IgD-negative memory B cell (primary cell): ENCODE measurements around the gene RAP1GDS1. TPM values are rescaled to one million over a fixed set of nuclear protein-coding genes. Genes with fewer than 3 reads are reported as not detected.
A peak's percentile ranks its signal among the peaks of the same experiment; 100 is the strongest.
"Not testable (repeated sequence)": the region's sequence is repeated elsewhere in the genome, so short reads cannot be mapped to it uniquely, and the experiment has no call there.

Experiments
- H3K27ac Mint-ChIP-seq, 3 donors: one replicate each; pipeline ENCODE4 v1.8.0; 2020 to 2022; ENCODE audit warnings: mild to moderate bottlenecking in 3 of 3, mixed read lengths in 3 of 3, moderate library complexity in 1 of 3
- H3K27me3 Mint-ChIP-seq: one replicate; pipeline ENCODE4 v1.8.0; 2021; ENCODE audit warnings: mixed read lengths
- H3K36me3 Mint-ChIP-seq: one replicate; pipeline ENCODE4 v1.8.0; 2020; ENCODE audit warnings: mild to moderate bottlenecking, mixed read lengths
- H3K4me1 Mint-ChIP-seq, 3 donors: one replicate each; pipeline ENCODE4 v1.8.0; 2020 to 2022; ENCODE audit warnings: mixed read lengths in 3 of 3, mild to moderate bottlenecking in 1 of 3
- H3K4me3 Mint-ChIP-seq, 4 donors: one replicate each; pipeline ENCODE4 v1.8.0; 2020 to 2022; ENCODE audit warnings: mild to moderate bottlenecking in 4 of 4, mixed read lengths in 4 of 4, moderate library complexity in 3 of 4
- H3K9me3 Mint-ChIP-seq, 3 donors: one replicate each; pipeline ENCODE4 v1.8.0; 2020 to 2021; ENCODE audit warnings: mixed read lengths in 3 of 3, mild to moderate bottlenecking in 1 of 3
- polyA plus RNA-seq: library from polyadenylated mRNA; unstranded; fragments of 300-500 nt; fragmentation: Illumina TruSeq; gene quantifications from one replicate; pipeline ENCODE4 v1.2.3, GENCODE V29; 2021

RAP1GDS1 gene
- polyA plus RNA-seq, 1 donor from 2014 or later = 37.9 TPM

- H3K4me3 Mint-ChIP-seq = peak overlapping the region; percentile 95 to 99 (median 98)
- H3K36me3 Mint-ChIP-seq = no peaks in the 10 kb centered on the region
- peaks cover 0 to 1% (median 0%) of the 10 kb centered on the region in 3 donors for H3K9me3 Mint-ChIP-seq
- no peaks in the 10 kb centered on the region for H3K27me3 Mint-ChIP-seq
- H3K4me1 Mint-ChIP-seq = peaks cover 23 to 51% (median 36%) of the 10 kb centered on the region in 3 donors
- H3K27ac Mint-ChIP-seq = peak overlapping the region; percentile 56 to 95 (median 94)
Measured at GRCh38 chr4:98262431-98262830, 1.2 kb downstream of the RAP1GDS1 start.

DNA sequence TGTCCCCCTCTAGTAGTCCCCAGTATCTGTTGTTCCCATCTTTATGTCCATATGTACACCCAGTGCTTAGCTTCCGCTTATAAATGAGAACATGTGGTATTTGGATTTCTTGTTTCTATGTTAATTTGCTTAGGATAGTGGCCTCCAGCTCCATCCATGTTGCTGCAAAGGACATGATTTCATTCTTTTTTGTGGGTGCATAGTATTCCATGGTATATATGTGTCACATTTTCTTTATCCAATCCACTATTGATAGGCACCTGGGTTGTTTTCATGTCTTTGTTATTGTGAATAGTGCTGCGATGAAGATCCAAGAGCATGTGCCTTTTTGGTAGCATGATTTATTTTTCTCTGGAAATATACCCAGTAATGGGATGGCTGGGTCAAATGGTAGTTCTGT lies 6.3 kb downstream of the RAP1GDS1 start:
- Mint-ChIP-seq H3K4me3 (peak overlapping the region in 1 of 4 donors; percentile 14), H3K9me3 (peaks cover 1 to 8% (median 3%) of the 10 kb centered on the region in 3 donors), H3K36me3 (peaks cover 3% of the 10 kb centered on the region), H3K27ac (no peak overlapping the region), H3K27me3 (no peaks in the 10 kb centered on the region), H3K4me1 (peaks cover 18 to 40% (median 36%) of the 10 kb centered on the region in 3 donors)

- Mint-ChIP-seq H3K27me3 (no peaks in the 10 kb centered on the region), H3K27ac (no peak overlapping the region), H3K4me3 (no peak overlapping the region), H3K4me1 (peaks cover 5 to 17% (median 5%) of the 10 kb centered on the region in 3 donors), H3K36me3 (peaks cover 6% of the 10 kb centered on the region), H3K9me3 (peaks cover 1 to 15% (median 7%) of the 10 kb centered on the region in 3 donors)
Measured at GRCh38 chr4:98275145-98275544, 14.0 kb downstream of the RAP1GDS1 start.

DNA sequence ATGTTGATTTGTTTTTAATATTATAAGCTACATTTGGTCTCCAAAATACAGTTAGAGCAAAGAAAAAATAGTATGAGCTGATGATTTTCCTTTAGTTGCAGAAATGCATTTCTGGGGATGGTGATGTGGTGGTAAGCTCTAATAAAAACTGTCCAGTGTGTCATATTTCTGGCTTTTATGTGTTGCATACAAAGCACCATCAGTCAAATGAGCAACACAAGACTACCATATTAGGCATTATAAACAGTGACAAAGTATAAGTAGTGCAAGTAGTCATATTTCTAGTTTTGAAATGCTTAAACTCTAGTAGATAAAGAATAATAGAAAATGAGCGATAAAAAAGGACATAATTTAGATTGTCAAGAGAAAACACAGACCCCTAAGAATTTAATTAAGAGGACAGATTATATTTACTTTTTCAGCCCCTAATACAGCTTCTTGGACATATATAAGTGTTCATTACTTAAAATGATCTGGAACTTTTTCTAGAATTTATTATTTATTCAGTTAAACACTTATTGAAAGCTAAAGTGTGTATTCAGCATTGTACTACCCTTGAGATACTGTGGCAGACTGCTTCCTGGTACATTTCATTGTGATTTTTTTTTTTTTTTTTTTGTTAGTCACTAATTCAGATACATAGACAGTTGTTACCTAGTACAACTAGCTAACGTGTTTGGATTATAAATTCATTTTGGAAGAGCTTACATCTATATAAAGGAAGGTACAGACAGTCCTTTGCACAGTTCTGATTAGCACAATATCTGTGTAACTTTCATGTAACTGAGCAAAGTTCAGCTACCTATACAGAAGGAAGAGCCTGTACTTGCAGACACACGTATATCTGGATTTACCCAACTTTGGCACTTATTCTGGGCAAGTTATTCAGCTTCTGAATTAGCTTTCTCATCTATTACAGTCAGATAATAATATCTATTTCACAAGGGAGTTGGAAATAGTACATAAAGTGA lies 22.3 kb downstream of the RAP1GDS1 start:
- peaks cover 17 to 31% (median 25%) of the 10 kb centered on the region in 3 donors for H3K4me1 Mint-ChIP-seq
- H3K9me3 Mint-ChIP-seq = peaks cover 0 to 2% (median 0%) of the 10 kb centered on the region in 3 donors
- H3K27ac Mint-ChIP-seq = no peak overlapping the region
- no peaks in the 10 kb centered on the region for H3K36me3 Mint-ChIP-seq
- H3K4me3 Mint-ChIP-seq = no peak overlapping the region
- H3K27me3 Mint-ChIP-seq = no peaks in the 10 kb centered on the region

- H3K27me3 Mint-ChIP-seq = no peaks in the 10 kb centered on the region
- no peaks in the 10 kb centered on the region for H3K36me3 Mint-ChIP-seq
- H3K4me3 Mint-ChIP-seq = no peak overlapping the region
- peaks cover 0 to under 1% (median 0%) of the 10 kb centered on the region in 3 donors for H3K9me3 Mint-ChIP-seq
- peaks cover 27 to 41% (median 34%) of the 10 kb centered on the region in 3 donors for H3K4me1 Mint-ChIP-seq
- no peak overlapping the region for H3K27ac Mint-ChIP-seq
Measured at GRCh38 chr4:98284640-98285046, 23.5 kb downstream of the RAP1GDS1 start.

- Mint-ChIP-seq H3K9me3 (no peaks in the 10 kb centered on the region), H3K27ac (no peak overlapping the region), H3K36me3 (no peaks in the 10 kb centered on the region), H3K4me3 (no peak overlapping the region), H3K4me1 (peaks cover 34 to 50% (median 42%) of the 10 kb centered on the region in 3 donors), H3K27me3 (no peaks in the 10 kb centered on the region)
Measured at GRCh38 chr4:98285676-98286075, 24.5 kb downstream of the RAP1GDS1 start.

DNA sequence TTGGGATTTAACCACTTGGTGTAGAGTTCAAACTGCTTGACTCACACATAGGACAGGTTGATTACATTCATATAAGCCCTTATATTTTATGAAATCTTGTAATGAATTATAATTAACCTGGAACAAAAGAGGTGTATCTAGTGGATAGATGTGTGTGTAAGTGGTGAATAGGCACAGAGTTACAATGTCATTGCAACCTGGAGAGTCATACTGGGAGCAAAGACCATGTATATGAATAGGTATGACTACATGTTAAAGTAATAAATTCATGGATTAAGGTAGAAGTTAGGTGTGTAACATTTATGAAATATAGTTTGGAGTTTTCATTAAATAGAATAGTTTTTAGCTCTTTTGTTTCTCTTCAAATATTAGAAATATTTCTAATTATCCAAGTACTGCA lies 26.1 kb downstream of the RAP1GDS1 start:
- Mint-ChIP-seq H3K27ac (peak overlapping the region in 1 of 3 donors; percentile 28), H3K9me3 (no peaks in the 10 kb centered on the region), H3K36me3 (no peaks in the 10 kb centered on the region), H3K4me1 (peaks cover 35 to 44% (median 41%) of the 10 kb centered on the region in 3 donors), H3K4me3 (no peak overlapping the region), H3K27me3 (no peaks in the 10 kb centered on the region)

DNA sequence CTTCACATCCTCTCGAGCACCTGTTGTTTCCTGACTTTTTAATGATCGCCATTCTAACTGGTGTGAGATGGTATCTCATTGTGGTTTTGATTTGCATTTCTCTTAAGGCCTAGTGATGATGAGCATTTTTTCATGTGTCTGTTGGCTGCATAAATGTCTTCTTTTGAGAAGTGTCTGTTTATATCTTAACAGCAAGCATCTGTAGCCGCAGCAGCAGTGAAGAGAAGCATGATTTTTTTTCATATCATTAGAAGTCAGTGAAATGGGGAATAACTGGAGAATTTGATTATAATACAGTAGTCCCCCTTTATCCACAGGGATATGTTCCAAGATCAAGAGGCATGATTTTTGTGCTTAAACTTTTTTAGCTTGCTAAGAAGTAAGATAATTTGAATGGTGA lies 27.5 kb downstream of the RAP1GDS1 start:
- not testable (repeated sequence) for H3K9me3 Mint-ChIP-seq, H3K36me3 Mint-ChIP-seq, H3K27me3 Mint-ChIP-seq
- peak overlapping the region; percentile 28 to 80 (median 52) for H3K27ac Mint-ChIP-seq
- H3K4me1 Mint-ChIP-seq = peaks cover 34 to 39% (median 38%) of the 10 kb centered on the region in 3 donors
- peak overlapping the region; percentile 1 to 73 (median 27) for H3K4me3 Mint-ChIP-seq

- H3K9me3 Mint-ChIP-seq = no peaks in the 10 kb centered on the region
- H3K27me3 Mint-ChIP-seq = no peaks in the 10 kb centered on the region
- H3K4me1 Mint-ChIP-seq = peaks cover 36 to 42% (median 37%) of the 10 kb centered on the region in 3 donors
- H3K36me3 Mint-ChIP-seq = peaks cover 3% of the 10 kb centered on the region
- H3K27ac Mint-ChIP-seq = peak overlapping the region; percentile 9 to 71 (median 33)
- peak overlapping the region in 3 of 4 donors; percentile 19 to 88 (median 43) for H3K4me3 Mint-ChIP-seq
Measured at GRCh38 chr4:98289375-98289774, 28.2 kb downstream of the RAP1GDS1 start.

DNA sequence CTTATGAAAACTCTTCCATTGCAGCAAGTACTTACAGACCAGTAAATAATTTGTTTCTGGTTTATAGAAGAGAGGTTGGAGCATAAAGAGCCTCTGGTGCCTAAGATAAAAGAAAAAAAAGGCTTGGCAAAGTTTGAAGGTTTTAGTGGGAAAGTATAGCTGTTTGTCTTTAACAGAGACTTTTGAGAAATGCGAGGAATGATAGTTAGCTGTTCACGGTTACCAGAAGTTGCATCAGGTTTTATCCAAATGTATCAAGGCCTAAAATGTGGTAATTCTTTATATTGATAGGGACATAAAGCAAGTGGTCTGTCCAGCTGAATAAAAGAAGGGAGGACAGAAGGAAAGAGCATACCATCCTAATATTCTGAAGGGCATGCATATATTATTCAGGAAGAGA lies 29.3 kb downstream of the RAP1GDS1 start:
- H3K4me1 Mint-ChIP-seq = peaks cover 31 to 43% (median 35%) of the 10 kb centered on the region in 3 donors
- H3K4me3 Mint-ChIP-seq = peak overlapping the region in 1 of 4 donors; percentile 0
- H3K9me3 Mint-ChIP-seq = no peaks in the 10 kb centered on the region
- no peaks in the 10 kb centered on the region for H3K27me3 Mint-ChIP-seq
- H3K36me3 Mint-ChIP-seq = peaks cover 3% of the 10 kb centered on the region
- H3K27ac Mint-ChIP-seq = no peak overlapping the region

GRCh38 chr4:98293104-98293887 lies 32.1 kb downstream of the RAP1GDS1 start:
- peaks cover 36 to 46% (median 40%) of the 10 kb centered on the region in 3 donors for H3K4me1 Mint-ChIP-seq

DNA sequence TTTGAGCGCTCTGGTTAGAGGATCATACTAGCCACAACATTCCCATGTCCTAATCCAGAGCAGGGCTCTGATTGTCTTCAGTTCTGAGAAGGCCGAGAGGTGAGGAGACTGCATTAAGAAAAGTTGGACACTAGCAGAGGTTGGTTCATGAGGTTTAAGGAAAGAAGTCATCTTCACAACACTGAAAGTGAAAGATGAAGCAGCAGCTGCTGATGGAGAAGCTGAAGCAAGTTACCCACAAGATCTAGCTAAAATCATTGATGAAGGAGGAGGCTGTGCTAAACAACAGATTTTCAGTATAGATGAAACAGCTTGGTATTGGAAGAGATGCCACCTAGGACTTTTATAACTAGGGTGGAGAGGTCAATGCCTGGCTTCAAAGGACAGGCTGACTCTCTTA lies 36.8 kb downstream of the RAP1GDS1 start:
- Mint-ChIP-seq H3K27me3 (no peaks in the 10 kb centered on the region), H3K36me3 (peaks cover 26% of the 10 kb centered on the region), H3K27ac (no peak overlapping the region), H3K9me3 (peaks cover 1 to 5% (median 4%) of the 10 kb centered on the region in 3 donors), H3K4me3 (peak overlapping the region in 1 of 4 donors; percentile 46), H3K4me1 (peaks cover 20 to 28% (median 25%) of the 10 kb centered on the region in 3 donors)

More at GRCh38 chr4:98293104-98293887, 32.1 kb downstream of the RAP1GDS1 start:
- Mint-ChIP-seq H3K36me3 (peaks cover 5% of the 10 kb centered on the region), H3K4me3 (no peak overlapping the region), H3K9me3 (no peaks in the 10 kb centered on the region), H3K27ac (no peak overlapping the region), H3K27me3 (no peaks in the 10 kb centered on the region)

- H3K4me1 Mint-ChIP-seq = peaks cover 21 to 30% (median 25%) of the 10 kb centered on the region in 3 donors
- peaks cover 22% of the 10 kb centered on the region for H3K36me3 Mint-ChIP-seq
- no peak overlapping the region for H3K27ac Mint-ChIP-seq
- H3K4me3 Mint-ChIP-seq = peak overlapping the region in 1 of 4 donors; percentile 39
- no peaks in the 10 kb centered on the region for H3K27me3 Mint-ChIP-seq
- H3K9me3 Mint-ChIP-seq = peaks cover 3 to 9% (median 4%) of the 10 kb centered on the region in 3 donors
Measured at GRCh38 chr4:98300706-98301105, 39.5 kb downstream of the RAP1GDS1 start.

DNA sequence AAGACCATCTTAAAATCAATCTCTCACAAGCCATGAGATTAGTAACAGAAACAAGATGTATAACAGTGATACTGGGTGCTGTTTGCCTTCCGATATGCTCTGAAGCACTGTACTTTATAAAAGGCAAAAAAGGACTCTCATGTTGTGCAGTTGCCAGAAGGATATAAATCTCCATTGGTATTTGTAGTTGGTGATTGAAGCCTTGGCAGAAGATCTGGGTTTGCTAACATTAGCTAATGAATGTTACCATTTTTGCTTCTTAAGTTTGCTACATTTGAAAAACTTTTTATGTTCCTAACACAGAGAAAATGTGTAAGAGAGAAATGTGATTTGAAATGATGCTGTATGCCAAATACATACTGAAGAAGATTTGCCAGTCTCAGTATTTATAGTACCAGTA lies 44.4 kb downstream of the RAP1GDS1 start:
- peaks cover 8 to 15% (median 10%) of the 10 kb centered on the region in 3 donors for H3K4me1 Mint-ChIP-seq
- peaks cover 3 to 9% (median 3%) of the 10 kb centered on the region in 3 donors for H3K9me3 Mint-ChIP-seq
- no peak overlapping the region for H3K4me3 Mint-ChIP-seq
- H3K36me3 Mint-ChIP-seq = peaks cover 10% of the 10 kb centered on the region
- H3K27ac Mint-ChIP-seq = no peak overlapping the region
- H3K27me3 Mint-ChIP-seq = no peaks in the 10 kb centered on the region

DNA sequence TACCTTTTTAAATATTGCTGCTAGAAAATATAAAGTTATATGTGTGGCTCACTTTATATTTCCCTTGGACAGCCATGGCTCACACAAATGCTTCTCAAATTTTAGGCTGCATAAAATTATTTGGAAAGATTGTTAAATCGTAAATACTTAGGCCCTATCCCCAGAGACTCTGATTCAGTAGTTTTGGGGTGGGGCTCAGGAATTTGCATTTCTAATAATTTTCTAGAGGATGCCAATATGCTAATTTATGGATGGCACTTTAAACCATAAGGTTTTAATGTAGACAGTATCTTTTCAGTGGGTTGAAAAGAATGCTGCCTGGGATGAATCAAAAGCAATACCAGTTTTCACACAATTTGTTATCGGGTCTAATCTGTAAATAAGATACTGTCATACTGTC lies 49.7 kb downstream of the RAP1GDS1 start:
- H3K36me3 Mint-ChIP-seq = peaks cover 2% of the 10 kb centered on the region
- H3K9me3 Mint-ChIP-seq = no peaks in the 10 kb centered on the region
- H3K27me3 Mint-ChIP-seq = no peaks in the 10 kb centered on the region
- peaks cover 0 to 6% (median 5%) of the 10 kb centered on the region in 3 donors for H3K4me1 Mint-ChIP-seq
- no peak overlapping the region for H3K4me3 Mint-ChIP-seq
- no peak overlapping the region for H3K27ac Mint-ChIP-seq
